A549 (cell line): ENCODE measurements around the gene EIF3A.

Experiments
- ATOH8 ChIP-seq: fragments of 250-450 bp; sonication (Bioruptor Pico); IDR thresholded peaks from 2 replicates; pipeline ENCODE4 v1.5.0; 2020; ENCODE audit warnings: low read depth, mild to moderate bottlenecking, moderate library complexity
- CBX2 ChIP-seq: fragments of 200-600 bp; sonication (generic); IDR thresholded peaks from 2 replicates; pipeline ENCODE4 v1.6.1; 2016; ENCODE audit warnings: low read depth, mild to moderate bottlenecking, borderline replicate concordance
- CBX8 ChIP-seq: fragments of 200-600 bp; sonication (generic); IDR thresholded peaks from 2 replicates; pipeline ENCODE4 v1.6.1; 2016
- CEBPB ChIP-seq, 2 experiments: fragments of >200 bp in 1 of 2; sonication (Bioruptor Twin) in 1 of 2; formaldehyde crosslinking in 1 of 2; IDR thresholded peaks; 2 replicates each; pipeline ENCODE4 v1.6.1; 2012 to 2016
- CHD2 ChIP-seq: fragments of 150-350 bp; IDR thresholded peaks from 2 replicates; pipeline ENCODE4 v1.6.1; 2014; ENCODE audit warnings: low read length; ENCODE audit not compliant: partially characterized antibody
- CTCF ChIP-seq: fragments of >200 bp; sonication (Bioruptor Twin); formaldehyde crosslinking; IDR thresholded peaks from 3 replicates; pipeline ENCODE4 v1.5.1; 2016
- EP300 ChIP-seq, 2 experiments: fragments of >200 bp; sonication (Bioruptor Twin); formaldehyde crosslinking; IDR thresholded peaks; 2 replicates in 1 of 2; 3 replicates in 1 of 2; pipeline ENCODE4 v1.6.1; 2016 to 2017
- HOXA7 ChIP-seq: fragments of 250-450 bp; sonication (Bioruptor Pico); IDR thresholded peaks from 2 replicates; pipeline ENCODE4 v1.5.0; 2020; ENCODE audit warnings: mild to moderate bottlenecking, moderate library complexity
- MAFK ChIP-seq: fragments of 450-650 bp; IDR thresholded peaks from 2 replicates; pipeline ENCODE4 v1.6.1; 2014; ENCODE audit not compliant: partially characterized antibody
- MAX ChIP-seq: IDR thresholded peaks from 2 replicates; pipeline ENCODE4 v1.6.1; 2012
- PBX3 ChIP-seq: IDR thresholded peaks from 2 replicates; pipeline ENCODE4 v1.6.1; 2012
- POLR2A ChIP-seq: IDR thresholded peaks from 2 replicates; pipeline ENCODE4 v1.6.1; 2012; ENCODE audit warnings: mild to moderate bottlenecking, low read length
- REST ChIP-seq: fragments of 200-600 bp; sonication (generic); IDR thresholded peaks from 2 replicates; pipeline ENCODE4 v1.6.1; 2016; ENCODE audit warnings: antibody characterized with exemption, mild to moderate bottlenecking, moderate library complexity
- SMC3 ChIP-seq: fragments of >200 bp; sonication (Bioruptor Twin); formaldehyde crosslinking; IDR thresholded peaks from 3 replicates; pipeline ENCODE4 v1.6.1; 2018; ENCODE audit warnings: inconsistent platforms

GRCh38 chr10:119024882-119025281 lies 55.7 kb downstream of the EIF3A start:
- TF ChIP-seq PBX3 (no peak), POLR2A (no peak), MAFK (no peak), CTCF (no peak), REST (no peak), HOXA7 (no peak), EP300 (IDR thresholded peaks at IDR 0.05) (no peak), CHD2 (no peak), CBX2 (no peak), MAX (no peak), CBX8 (no peak), SMC3 (no peak), CEBPB (IDR thresholded peaks at IDR 0.05) (no peak), ATOH8 (CRISPR knock-in tag) (no peak)
